Effector CD8-positive, alpha-beta T cell (primary cell): ENCODE measurements around the gene DMD.

Experiments used
- DNase-seq: peaks from one replicate; lab custom pipeline; 2025; lab: John Stamatoyannopoulos, UW

DMD gene

DNA sequence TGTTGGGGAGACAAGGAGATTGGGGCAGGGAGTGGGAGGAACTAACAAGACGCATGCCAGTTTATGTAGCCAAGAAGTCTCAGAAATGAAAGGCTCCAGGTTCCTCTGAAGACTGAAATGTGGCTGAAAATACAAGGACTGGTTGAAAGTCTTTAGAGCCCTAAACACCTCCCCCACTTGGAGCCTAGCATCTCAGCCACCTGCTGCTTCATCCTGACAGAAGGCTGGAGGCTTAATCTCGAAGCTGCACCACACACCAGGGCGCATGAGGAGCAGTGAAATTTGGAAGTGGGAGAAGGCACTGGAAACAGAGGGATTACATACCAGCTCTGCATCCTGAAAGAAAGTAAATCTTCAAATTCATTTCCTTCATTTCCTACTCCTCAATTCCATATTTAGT lies 1978.8 kb downstream of the DMD start:
- DNase-seq, result no peak

DNA sequence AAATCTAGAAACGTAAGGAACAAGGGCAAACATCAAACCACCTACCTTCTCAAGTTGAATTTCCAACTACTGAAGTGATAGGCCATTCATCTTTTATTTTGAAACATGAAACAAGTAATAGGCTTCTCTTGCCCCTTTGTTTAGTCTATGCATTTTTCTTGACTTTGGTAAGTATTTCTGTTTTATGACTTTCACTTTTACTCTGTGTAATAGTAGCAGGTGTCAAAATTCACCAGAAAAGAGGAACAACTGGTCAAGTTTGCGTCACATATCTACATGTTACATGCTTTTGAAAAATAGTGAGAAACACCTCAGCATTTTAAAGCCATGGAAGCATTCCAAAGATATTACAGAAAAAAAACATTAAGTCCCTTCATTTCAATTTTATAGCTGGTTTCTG lies 1982.4 kb downstream of the DMD start:
- no peak for DNase-seq

DNA sequence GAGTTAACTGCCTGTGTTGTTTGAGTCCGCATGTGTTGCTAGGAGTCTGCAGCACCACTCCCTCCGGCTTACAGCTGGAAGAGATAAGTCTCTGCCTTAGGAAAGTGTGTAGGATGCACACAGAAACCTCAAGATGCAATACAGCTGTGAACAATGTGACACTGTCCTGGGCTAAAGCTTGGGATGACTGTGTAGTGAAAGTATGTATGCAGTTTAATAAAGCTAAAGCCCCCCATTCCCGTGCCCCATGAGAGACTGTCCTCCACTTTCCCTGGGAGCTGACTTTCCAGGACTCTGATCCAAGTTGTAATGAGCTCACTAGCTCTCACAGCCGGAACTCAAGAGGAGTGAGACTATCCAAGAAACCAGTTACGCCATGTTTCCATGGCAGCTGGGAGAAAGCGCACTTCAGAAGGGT lies 1982.9 kb downstream of the DMD start:
- no peak for DNase-seq

GRCh38 chrX:31227250-31227649 lies 1984.1 kb downstream of the DMD start:
- no peak for DNase-seq

DNA sequence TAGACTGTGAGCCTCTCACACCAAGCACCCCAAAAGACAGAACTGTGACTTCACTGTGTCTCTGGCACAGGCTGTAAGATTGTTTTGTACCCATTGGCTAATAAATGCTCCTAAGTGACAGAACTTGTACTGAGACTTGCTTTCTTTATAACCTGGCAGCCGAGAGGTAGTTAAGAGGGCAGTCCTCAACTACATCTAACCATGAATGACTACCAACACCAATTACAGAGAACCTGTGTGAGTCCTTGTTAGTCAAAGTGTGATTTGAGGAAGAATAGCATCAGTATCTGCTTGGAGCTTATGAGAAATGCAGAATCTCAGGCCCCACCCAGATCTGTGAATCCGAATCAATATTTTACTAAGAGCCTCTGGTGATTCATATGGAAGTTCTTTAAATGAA lies 1985.5 kb downstream of the DMD start:
- DNase-seq, result no peak

DNA sequence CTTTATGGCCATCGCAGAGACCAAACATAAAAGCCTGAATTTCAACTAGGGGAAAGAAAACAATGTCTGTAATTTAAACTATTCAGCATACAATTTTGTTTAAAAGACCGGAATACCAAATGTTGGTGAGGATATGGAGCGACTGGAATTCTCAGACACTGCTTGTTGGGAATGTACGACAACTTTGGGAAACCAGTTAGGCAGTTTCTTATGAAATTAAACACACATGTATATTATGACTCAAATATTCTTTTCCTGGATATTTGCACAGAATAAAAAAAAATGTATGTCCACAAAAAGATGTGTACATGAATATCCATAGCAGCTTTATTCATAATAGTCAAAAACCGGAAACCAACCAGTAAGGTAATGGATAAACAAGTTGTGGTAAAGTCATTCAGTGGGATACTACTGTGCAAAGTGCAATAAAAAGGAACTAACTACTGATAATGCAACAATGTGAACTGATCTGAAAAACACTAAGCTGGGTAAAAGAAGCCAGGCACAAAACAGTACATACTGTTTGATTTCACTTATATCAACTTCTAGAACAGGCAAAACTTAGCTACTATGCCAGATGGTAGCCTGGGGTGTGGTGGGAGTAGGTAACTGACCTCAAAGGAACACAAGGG lies 1986.9 kb downstream of the DMD start:
- no peak for DNase-seq

GRCh38 chrX:31223817-31224216 lies 1987.5 kb downstream of the DMD start:
- no peak for DNase-seq

DNA sequence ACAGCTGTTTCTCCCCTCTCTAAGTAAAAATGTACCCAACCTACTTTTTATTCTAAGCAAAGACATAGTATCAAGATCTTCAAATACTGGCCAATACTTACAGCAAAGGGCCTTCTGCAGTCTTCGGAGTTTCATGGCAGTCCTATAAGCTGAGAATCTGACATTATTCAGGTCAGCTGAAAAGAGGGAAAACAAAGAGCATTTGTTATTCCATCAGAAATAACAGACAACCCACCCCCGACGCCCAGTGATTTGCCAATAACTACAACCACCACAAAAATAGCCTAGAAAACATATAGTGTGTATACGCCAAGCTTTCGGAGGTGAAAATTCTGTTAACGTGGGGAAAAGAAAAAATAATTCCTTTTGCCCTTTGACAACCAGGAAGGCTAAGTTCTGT lies 1988.4 kb downstream of the DMD start:
- DNase-seq, result no peak

GRCh38 chrX:31219174-31219573 lies 1992.2 kb downstream of the DMD start:
- DNase-seq, result no peak

DNA sequence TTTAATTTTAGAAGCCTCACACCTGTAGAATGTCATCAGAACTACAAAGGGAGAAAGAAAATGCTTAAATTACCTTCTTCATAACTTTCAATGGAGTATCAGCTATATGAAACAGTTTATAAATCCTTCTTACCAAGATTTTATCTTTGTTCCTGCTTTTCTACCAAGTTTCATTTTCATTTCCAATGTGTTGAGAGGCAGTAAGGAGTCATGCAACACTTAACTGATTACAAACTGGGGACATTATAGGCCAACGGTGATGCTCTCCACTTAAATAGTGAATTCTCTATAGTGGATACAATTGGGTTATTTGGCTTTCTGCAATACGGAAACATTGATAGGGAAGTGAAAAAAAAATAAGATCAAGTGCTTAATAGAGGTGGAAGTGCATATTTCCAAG lies 1994.3 kb downstream of the DMD start:
- DNase-seq, result no peak

DNA sequence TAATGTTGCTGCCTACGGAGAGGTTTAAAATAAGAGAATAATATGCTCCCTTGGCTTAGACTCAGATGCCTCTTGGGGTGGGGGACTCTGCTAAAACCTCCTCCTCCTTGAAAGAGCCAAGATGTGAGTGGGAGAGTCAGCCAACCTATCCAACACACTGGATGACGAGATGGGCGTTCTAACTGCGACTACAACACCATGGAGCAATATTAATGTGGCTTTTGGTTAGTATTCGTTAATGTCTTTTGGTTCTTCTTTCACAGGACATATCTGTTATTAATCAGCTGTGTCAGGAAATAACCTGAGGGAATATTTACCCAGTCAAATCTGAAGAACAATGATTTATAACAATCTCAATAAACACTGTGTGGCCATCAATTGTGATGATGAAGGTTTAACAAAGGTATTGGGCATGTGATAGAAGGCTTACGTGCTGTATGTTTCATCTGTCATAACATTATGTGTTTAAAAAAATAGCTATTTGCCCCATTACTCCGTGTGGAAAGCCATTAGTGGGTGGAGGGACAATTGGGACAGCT lies 1996.0 kb downstream of the DMD start:
- no peak for DNase-seq

DNA sequence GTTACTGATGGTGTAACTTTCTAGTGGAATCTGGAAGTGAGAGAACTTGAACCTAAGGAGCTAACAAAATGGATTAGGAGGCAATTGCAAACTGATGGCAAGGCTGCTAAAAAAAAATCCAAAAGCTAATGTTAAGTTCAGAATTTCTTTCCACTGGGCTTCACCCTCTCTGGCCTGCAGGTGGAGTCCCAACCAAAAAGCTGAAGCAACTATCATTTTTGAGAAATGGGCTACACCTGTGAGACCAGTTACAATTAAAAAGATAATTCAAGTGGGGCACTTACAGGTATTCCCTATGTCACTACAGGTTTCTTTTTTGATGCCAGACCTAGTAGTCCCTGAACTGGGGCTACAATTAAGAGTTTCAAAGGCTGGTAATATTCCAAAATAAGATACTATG lies 1997.4 kb downstream of the DMD start:
- no peak for DNase-seq

DNA sequence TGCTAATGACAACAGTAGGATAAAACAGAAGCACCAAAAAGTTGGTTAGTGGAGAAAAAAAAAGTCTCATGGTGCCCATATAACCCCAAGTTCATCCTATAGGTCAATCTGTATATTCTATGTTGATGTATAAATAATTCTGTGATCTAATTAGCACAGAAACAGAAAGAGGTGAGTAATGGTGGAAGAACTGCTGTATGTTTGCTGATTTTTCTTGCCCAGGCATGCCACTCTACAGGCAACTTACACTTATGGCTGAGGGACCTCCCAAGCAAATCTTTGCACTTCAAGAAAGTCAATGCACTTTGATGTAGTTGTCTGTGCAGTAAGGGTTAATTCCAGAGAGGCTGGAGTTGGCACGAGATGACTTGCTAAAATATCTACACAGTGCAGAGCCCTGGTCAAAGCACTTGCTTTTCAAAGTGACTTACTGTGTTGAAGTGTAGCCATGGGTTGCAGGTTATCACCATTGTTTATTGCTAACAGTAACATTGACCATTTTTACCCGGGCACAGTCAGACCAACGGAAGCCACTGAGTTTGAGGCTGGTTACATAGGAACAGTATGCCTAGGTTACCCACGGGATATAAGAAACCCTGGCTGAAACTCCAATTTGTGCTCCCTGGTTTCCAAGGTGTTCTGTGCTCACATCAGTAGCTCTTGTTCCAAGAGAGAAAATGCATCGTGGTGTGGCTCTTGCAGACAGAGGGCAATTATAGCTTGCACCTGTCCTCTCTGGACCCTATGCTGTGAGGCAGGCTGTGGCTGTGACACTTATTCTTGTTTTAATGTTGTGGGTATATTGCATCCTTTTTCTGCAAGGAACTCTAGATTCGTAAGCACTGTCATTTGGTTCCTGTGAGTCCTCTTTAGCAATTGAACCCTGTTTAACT lies 1998.2 kb downstream of the DMD start:
- DNase-seq, result no peak

GRCh38 chrX:31209005-31209628 lies 2002.2 kb downstream of the DMD start:
- DNase-seq, result no peak

DNA sequence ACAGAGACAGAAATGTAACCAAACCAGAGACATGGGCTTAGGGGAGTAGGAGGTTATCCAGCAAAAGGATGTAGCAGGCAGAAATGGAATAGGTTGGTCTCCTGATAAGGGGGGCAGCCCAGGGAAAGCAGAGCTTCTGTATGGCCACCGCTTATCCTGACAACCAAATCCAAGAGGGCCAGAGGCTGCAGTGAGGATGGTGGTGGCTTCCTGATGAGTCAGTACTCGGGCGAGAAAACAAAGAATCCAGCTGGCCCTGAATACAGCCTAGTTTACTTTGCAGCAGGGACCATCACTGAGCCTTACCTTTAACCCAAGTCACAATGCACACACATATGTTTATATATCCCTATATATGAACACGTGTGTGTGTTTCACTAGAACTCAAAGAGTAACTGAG lies 2009.8 kb downstream of the DMD start:
- no peak for DNase-seq

- no peak for DNase-seq
Measured at GRCh38 chrX:31200430-31200829, 2010.9 kb downstream of the DMD start.

GRCh38 chrX:31199840-31200114 lies 2011.6 kb downstream of the DMD start:
- no peak for DNase-seq

DNA sequence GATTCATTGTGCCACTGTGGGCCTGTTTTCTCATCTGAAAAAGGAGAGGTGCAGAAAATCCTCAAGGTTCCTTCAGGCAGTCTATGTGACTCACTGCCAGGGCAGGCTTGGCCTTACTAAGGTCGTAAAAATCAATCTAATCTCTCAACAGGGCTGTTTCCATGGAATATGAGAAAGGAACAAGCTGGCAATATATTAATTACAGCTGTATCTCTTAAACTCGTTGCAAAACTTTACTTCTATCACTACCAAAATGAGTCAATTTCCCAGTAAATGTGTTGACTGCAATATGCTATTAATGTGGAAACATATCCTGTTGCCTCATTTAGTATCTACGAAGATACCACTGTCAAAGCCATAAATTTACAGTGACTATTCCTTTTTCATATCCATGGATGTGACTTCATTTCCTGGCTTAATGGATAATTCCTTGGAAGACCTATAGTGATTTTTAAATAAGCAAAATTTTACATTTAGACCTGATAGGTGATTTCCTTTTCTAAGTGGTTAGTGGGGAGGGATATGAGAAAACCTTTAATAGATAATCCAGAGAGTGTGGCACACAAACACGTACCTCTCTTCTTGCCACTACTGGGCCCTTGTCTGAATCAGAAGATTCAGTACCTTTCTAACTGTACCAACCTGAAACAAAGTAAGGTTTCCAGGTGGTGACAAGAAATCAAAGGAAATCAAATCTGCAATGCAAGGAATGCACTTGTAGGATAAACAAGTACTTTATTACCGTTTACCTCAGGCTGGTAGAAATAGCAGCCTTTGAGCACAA lies 2012.1 kb downstream of the DMD start:
- DNase-seq, result no peak

GRCh38 chrX:31190221-31190975 lies 2021.0 kb downstream of the DMD start:
- no peak for DNase-seq

GRCh38 chrX:31186693-31187338 lies 2024.5 kb downstream of the DMD start:
- DNase-seq, result no peak

DNA sequence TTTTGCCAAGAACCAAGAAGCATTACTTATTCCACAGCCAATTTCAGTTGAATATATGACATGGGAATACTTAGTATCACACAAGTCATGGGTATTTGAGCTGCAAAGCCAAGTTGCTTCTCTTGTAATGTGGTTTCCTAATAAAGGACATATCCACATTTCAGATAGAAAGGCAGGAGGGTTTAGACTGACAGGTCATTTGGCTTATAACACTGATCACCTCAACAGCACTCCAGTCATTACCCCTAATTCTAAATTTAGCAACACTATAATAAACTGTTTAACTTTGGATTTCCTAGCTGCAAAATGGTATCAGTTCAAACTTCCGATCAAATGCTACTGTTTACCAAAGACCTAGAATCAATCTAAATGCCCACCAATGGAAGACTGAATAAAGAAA lies 2025.5 kb downstream of the DMD start:
- DNase-seq, result no peak
